GM12874 (cell line): Measurements from ENCODE around the gene ROS1.

Experiments used
- CTCF ChIP-seq: IDR thresholded peaks from 2 replicates; pipeline ENCODE4 v1.5.1; 2011; ENCODE audit warnings: low read depth, mild to moderate bottlenecking, control low read depth, low read length, moderate library complexity; ENCODE audit not compliant: insufficient read depth

The ROS1 gene

GRCh38 chr6:117380298-117380697, 45.4 kb downstream of the ROS1 start:
- TF ChIP-seq CTCF: no peak

- TF ChIP-seq CTCF: no peak
Observed at GRCh38 chr6:117375446-117375845, 50.3 kb downstream of the ROS1 start.

- no peak for TF ChIP-seq CTCF
Observed at GRCh38 chr6:117373211-117373813, 52.4 kb downstream of the ROS1 start.

GRCh38 chr6:117371492-117371891, 54.2 kb downstream of the ROS1 start:
- no peak for TF ChIP-seq CTCF

GRCh38 chr6:117359581-117359980, 66.2 kb downstream of the ROS1 start:
- no peak for TF ChIP-seq CTCF

GRCh38 chr6:117354671-117355070, 71.1 kb downstream of the ROS1 start:
- TF ChIP-seq CTCF: no peak

GRCh38 chr6:117352466-117353081, 73.2 kb downstream of the ROS1 start:
- TF ChIP-seq CTCF: peak; percentile 34; the same call in 1 of the 2 replicates
